Left cardiac atrium (tissue), 4 donors: ENCODE data around the gene USO1. TPM values are rescaled to one million over a fixed set of nuclear protein-coding genes. Genes with fewer than 3 reads are reported as not detected.
A peak's percentile ranks its signal among the peaks of the same experiment; 100 is the strongest.
"Not testable (repeated sequence)": the region's sequence is repeated elsewhere in the genome, so short reads cannot be mapped to it uniquely, and the experiment has no call there.

ENCODE experiments used
- ATAC-seq, 2 donors: fragments of 200-7000 bp; cut with Tn5 transposase; one replicate each; pipeline ENCODE4 v1.9.1; 2020; ENCODE audit warnings: mild to moderate bottlenecking in 2 of 2, moderate library complexity in 2 of 2
- DNase-seq: peaks from one replicate; pipeline ENCODE4 v3.0.0-alpha.2; 2020
- intact Hi-C, 2 donors: fragments of 100-400 bp; cut with DNase I; formaldehyde crosslinking; loops; one replicate each; pipeline versions ENCODE4 v1.14.1 to v1.15.1; 2022 to 2023
- total RNA-seq, 2 donors: library from RNA; stranded (reverse); fragmentation: NEBNext Ultra II Directional; extraction: Animal tissue kit (Norgen Biotek cat#: 25700); gene quantifications; one replicate each; pipeline ENCODE4 v1.2.1, GENCODE V29; 2021
- donor health status: DM: no; HTN: yes; CAD: no.
- donor health status: DM: no; HTN: yes; CAD: no; lungs with severe emphysema.
- donor health status: DM: yes; HTN: yes; CAD: no.
- donor health status: Dilated cardiomyopathy.

USO1 gene
- total RNA-seq, 2 donors from 2014 or later, result 77.9 to 84.5 TPM

GRCh38 chr4:75708218-75708691 lies 16.1 kb upstream of the USO1 start:
- no peak for DNase-seq
- intact Hi-C loops, result no loop called here
- no peak for ATAC-seq

- DNase-seq, result no peak
- ATAC-seq, result no peak
- intact Hi-C loops, result no loop called here
Observed at GRCh38 chr4:75710246-75710645, 14.1 kb upstream of the USO1 start.

DNA sequence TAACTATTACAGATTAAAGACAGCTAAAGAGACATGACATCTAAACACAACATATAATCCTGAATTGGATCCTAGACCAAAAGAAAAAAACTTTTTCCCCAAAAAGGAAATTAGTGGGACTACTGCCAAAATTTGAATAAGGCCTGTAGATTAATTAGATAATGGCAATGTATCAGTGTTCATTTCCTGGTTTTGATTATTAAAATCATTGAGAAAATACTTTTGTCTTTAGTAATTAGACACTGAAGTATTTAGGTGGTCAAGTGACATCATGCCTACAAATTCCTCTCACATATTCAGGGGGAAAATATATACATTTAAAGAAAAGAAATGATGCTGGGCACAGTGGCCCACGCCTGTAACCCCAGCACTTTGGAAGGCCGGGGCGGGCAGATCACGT lies 10.4 kb upstream of the USO1 start:
- DNase-seq (no peak), ATAC-seq (no peak)
- intact Hi-C loops, result no loop called here

- DNase-seq (no peak), ATAC-seq (no peak)
- intact Hi-C loops, result no loop called here
Observed at GRCh38 chr4:75714704-75715103, 9.7 kb upstream of the USO1 start.

DNA sequence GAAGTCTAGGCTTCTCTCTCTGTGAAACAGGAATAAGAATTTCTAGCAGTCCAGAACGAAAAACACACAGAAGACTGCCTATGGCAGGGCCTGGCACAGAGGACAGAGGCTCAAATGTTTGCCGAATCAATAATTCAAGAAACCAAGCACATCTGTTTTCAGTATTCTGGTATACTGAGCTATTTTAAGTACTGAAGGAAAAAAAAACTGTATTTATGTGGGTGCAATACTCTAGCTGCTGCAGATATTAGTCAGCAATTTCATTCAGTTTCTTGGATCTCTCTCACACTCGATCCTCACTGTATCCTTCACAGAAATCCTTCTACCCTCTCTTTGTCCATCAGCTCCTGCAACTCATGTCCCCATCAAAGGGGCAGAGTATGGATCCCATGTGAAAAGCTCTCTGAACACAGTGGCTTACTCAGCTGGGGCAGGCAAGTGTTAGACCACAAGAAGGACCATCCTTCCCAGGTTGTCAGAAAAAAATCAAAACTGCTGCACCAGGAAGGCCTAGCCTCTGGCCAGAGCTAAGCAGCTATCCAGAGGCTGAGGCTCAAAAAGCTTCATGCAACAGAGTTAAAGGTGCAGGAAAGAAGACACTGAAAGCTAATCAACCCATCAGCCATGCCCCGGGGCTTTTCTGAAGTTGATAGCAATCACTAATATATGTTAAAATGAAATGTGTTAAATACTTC lies 9.1 kb upstream of the USO1 start:
- DNase-seq (no peak), ATAC-seq (peak in 1 of 2 donors; percentile 12)
- intact Hi-C loops, result no loop called here

- intact Hi-C loops, DNase-seq, ATAC-seq: not testable (repeated sequence)
Observed at GRCh38 chr4:75716054-75716453, 8.3 kb upstream of the USO1 start.

- intact Hi-C loops, result no loop called here
- no peak for DNase-seq
- no peak for ATAC-seq
Observed at GRCh38 chr4:75717408-75717807, 7.0 kb upstream of the USO1 start.

DNA sequence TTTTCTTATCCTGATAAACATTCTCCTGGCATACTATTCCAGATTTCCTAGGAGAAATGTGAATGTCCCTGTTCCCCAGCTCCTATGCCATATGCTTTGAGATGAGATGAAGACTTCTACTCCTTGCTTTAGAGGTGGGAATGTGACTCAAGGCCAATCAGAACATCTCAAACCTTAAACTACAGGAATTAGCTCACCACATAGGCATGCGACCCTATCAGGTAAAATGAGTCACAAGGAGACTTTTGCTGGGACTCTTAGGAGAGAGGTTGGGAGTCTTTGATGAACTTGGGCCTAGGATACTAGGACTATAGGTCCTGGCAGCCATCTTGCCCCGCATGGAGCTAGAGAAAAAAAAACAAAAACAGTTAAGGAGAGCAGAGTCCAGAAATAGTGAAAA lies 5.8 kb upstream of the USO1 start:
- ATAC-seq (no peak), DNase-seq (no peak)
- intact Hi-C loops, result no loop called here

- DNase-seq (no peak), ATAC-seq (no peak)
- intact Hi-C loops, result loop anchor here in 1 of 2 donors (10.0 kb wide), 1 partner anchor 48 kb away; the partner anchor contains the start of gene G3BP2
Observed at GRCh38 chr4:75722417-75722816, 2.0 kb upstream of the USO1 start.

DNA sequence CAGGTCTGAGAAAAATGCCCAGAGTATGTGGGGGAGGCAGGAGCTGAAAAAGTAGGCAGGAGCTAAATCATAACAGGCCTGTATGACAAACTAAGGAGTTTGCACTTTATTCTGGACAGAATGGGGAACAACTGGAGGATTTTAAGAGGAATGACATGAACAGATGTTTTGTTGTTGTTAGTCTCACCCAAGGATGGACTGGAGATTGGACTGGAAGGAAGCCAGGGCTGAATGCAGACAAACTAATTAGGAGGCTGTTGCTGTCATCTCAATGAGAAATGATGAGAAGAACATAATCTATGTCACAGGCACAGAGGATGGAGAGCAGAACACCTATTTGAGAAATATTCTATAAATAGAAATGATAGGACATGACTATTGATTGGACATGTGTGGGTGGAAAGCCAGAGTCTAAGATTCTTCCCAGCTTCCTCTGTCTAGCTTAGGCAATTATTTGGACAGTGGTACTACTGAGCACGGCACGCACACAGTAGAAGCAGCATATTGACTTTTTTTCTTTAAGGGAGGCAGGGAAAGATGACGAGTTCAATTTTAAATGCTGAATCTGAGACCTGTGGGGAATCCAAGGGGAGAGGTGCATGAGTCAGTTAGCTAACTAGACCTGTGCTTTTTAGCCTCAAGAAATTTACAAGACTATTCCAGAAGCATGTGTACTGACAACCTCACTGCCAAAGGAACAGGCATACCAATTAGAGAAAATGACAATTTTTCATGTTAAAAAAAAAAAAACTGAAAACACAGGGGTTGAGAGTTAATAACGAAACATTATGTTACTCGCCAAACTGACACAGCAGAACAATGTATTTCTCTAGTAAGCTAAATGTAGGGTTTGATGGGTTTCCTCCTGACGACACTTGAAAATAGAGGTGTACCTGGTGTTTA lies 963 bp upstream of the USO1 start:
- ATAC-seq (peak in 1 of 2 donors; percentile 2), DNase-seq (no peak)
- intact Hi-C loops, result loop anchor here (1.0 to 10.0 kb wide), 2 partner anchors 49 to 50 kb away; partner anchors contain the start of gene G3BP2 (in 2 of the 2)

DNA sequence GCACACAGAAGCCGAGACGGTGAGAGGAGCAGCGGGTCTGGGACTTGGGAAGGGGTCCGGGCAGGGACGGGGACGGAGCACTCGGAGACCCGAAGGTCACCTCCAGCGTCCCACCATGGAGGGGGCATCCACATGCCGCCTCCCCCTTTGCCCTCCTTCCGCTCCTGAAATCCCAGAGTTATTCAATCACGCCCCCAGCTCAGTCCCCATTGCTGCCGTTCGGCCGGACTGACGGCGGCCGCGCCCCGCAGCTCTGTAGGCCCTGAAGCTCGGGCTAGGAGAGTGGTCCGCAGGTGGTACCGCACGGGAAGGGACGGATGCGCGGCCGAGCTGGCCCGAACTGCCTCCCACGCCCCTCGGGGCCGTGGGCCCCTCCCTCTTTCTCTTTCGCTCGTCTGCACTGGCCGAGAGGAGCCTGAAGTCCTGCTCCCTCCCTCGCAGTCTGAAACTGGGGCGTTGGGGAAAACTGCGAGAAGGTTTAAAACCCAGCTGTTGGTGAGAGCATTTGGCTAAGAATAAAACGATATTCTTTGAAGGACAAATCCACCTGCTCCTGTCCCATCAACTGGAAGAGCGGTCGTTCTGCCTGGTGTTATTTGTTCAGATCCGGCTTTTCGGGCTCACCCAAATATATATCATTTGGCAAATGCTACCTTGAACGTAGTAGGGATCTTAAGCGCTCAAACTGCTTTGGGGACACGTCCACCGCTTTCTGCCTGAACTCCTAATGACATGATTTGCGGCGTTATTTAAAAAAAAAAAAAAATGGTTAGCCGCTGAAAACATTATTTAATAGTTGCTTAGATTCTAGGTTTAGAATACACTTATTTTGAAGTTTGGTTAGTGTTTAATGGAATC lies 719 bp downstream of the USO1 start:
- peak; percentile 82 for DNase-seq
- ATAC-seq, result peak; percentile 72 to 88
- intact Hi-C loops, result loop anchor here (1.0 to 10.0 kb wide), 2 partner anchors 50 to 52 kb away; partner anchors contain the start of gene G3BP2 (in 2 of the 2)

DNA sequence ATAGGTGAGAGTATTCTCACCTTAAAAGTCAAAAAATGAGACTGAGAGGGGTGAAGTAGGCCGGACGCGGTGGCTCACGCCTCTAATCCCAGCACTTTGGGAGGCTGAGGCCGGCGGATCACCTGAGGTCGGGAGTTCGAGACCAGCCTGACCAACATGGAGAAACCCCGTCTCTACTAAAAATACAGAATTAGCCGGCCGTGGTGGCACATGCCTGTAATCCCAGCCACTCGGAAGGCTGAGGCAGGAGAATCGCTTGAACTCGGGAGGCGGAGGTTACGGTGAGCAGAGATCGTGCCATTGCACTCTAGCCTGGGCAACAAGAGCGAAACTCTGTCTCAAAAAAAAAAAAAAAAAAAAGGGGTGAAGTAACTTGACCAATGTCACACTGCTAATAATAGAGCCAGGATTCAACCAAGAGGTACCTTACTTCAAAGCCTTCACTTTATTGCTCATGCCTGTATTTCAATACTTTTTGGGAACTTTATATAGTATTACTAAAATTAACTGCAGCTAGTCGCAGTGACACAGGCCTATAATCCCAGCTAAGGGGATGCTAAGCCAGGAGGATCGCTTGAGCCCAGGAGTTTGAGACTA lies 1.7 kb downstream of the USO1 start:
- not testable (repeated sequence) for DNase-seq, ATAC-seq
- intact Hi-C loops, result loop anchor here in 1 of 2 donors (10.0 kb wide), 1 partner anchor 51 kb away; the partner anchor contains the start of gene G3BP2

DNA sequence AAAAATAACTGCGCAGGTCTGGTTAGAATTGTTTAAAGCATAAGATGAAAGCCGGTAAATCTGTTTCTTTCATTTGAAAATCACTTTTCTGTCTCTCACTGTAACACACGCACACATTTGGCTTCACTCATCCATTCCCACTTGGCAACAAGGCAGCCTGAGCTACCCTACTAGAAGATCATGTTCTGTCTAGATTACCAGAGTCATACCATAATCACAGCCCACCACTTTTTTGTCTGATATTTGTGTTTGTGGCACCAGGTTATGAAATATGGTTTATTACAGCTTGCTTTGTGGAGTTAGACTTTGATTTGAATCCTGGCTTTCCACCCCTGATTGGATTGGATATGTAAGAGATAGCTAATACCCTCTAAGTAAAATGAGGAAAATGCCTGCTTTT lies 2.2 kb downstream of the USO1 start:
- DNase-seq (no peak), ATAC-seq (no peak)
- intact Hi-C loops, result loop anchor here in 1 of 2 donors (10.0 kb wide), 1 partner anchor 52 kb away; the partner anchor contains the start of gene G3BP2

- ATAC-seq, result no peak
- DNase-seq, result no peak
- intact Hi-C loops, result loop anchor here in 1 of 2 donors (10.0 kb wide), 1 partner anchor 52 kb away; the partner anchor contains the start of gene G3BP2
Observed at GRCh38 chr4:75727073-75727472, 2.7 kb downstream of the USO1 start.

GRCh38 chr4:75729836-75730235 lies 5.5 kb downstream of the USO1 start:
- intact Hi-C loops, result loop anchor here in 1 of 2 donors (10.0 kb wide), 1 partner anchor 55 kb away; the partner anchor contains the start of gene G3BP2
- no peak for ATAC-seq
- no peak for DNase-seq

DNA sequence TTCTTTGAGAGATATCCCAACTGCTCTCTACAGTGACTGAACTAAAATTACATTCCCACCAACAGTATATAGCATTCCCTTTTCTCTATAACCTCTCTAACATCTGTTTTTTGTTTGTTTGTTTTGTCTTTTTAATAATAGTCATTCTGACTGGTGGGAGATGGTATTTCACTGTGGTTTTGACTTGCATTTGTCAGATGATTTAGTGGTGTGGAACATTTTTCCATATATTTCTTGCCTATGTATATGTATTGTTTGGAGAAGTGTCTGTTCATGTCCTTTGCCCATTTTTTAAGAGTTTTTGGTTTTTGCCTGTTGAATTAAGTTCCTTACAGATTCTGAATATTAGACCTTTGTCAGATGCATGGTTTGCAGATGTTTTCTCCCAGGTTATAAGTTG lies 9.0 kb downstream of the USO1 start:
- DNase-seq (no peak), ATAC-seq (no peak)
- intact Hi-C loops, result no loop called here

GRCh38 chr4:75735525-75735924 lies 11.1 kb downstream of the USO1 start:
- DNase-seq (no peak), ATAC-seq (no peak)
- intact Hi-C loops, result no loop called here

DNA sequence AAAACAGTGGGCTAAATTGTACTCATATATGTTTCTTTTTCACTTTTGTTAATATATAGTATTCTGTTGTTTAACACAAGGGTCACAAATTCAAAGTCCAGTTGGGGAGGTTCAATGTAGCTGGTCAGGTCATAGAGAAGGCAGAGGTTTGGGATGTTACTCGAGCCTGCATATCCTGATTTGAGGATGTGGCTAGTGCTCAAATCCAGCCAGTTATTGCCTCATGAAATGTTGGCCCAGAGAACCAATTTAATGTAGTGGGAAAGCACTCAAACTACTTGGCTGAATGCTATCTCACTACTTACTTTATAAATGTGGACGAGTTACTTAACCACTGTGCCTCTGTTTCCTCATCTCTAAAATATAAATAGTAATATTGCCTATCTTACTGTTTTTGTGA lies 12.5 kb downstream of the USO1 start:
- DNase-seq, result no peak
- ATAC-seq, result peak; percentile 41 to 82
- intact Hi-C loops, result no loop called here
